A549 (cell line): ENCODE results near the gene SPEN. TPM values are rescaled to one million over a fixed set of nuclear protein-coding genes. Genes with fewer than 3 reads are reported as not detected.
"Not testable (repeated sequence)": the region's sequence is repeated elsewhere in the genome, so short reads cannot be mapped to it uniquely, and the experiment has no call there.

Experiments
- ATAC-seq, 2 experiments: fragments of 200-7000 bp in 1 of 2; fragments of >200 bp in 1 of 2; cut with Nextera tagmentation in 1 of 2; cut with Tn5 transposase in 1 of 2; 3 replicates each; pipeline versions ENCODE4 v1.8.0 to v1.9.1; 2018 to 2020; ENCODE audit warnings: mild to moderate bottlenecking in 1 of 2, moderate library complexity in 1 of 2
- CTCF ChIA-PET: fragments of 300-600 bp; sonication (Branson Sonifier 250); formaldehyde crosslinking; extraction: SDS; loops from one replicate; lab custom pipeline; 2021; ENCODE audit warnings: antibody characterized with exemption, inconsistent platforms; lab: Yijun Ruan, JAX
- POLR2A ChIA-PET: fragments of 350-600 bp; formaldehyde crosslinking; extraction: SDS; loops from one replicate; lab custom pipeline; 2021; ENCODE audit warnings: antibody characterized with exemption, inconsistent platforms; lab: Yijun Ruan, JAX
- DNase-seq, 2 experiments: peaks; one replicate each; pipeline versions ENCODE4 v3.0.0 to v3.0.0-alpha.2; 2011 to 2016; ENCODE audit warnings: low read depth in 1 of 2, low spot score in 1 of 2
- FAIRE-seq: peaks from 2 replicates; lab custom pipeline; 2011; peaks lifted over from hg19 to GRCh38; lab: Jason Lieb, UNC
- H3K27ac ChIP-seq, 2 experiments: fragments of >200 bp; sonication (Bioruptor Twin); formaldehyde crosslinking; 3 replicates each; pipeline ENCODE4 v1.5.1; 2016 to 2017
- H3K4me1 ChIP-seq: fragments of >200 bp; sonication (Bioruptor Twin); formaldehyde crosslinking; 3 replicates; pipeline ENCODE4 v1.6.1; 2016
- H3K4me2 ChIP-seq: fragments of >200 bp; sonication (Bioruptor Twin); formaldehyde crosslinking; 3 replicates; pipeline ENCODE4 v1.6.1; 2016
- H3K4me3 ChIP-seq: fragments of >200 bp; sonication (Bioruptor Twin); formaldehyde crosslinking; 3 replicates; pipeline ENCODE4 v1.5.1; 2016
- H3K9me3 ChIP-seq: fragments of >200 bp; sonication (Bioruptor Twin); formaldehyde crosslinking; 3 replicates; pipeline ENCODE4 v1.6.1; 2016
- EHMT2 ChIP-seq: fragments of 200-600 bp; sonication (generic); IDR thresholded peaks from 2 replicates; pipeline ENCODE4 v1.6.1; 2016; ENCODE audit warnings: antibody characterized with exemption, low read depth, mild to moderate bottlenecking, moderate library complexity
- EP300 ChIP-seq, 2 experiments: fragments of >200 bp; sonication (Bioruptor Twin); formaldehyde crosslinking; IDR thresholded peaks; 2 replicates in 1 of 2; 3 replicates in 1 of 2; pipeline ENCODE4 v1.6.1; 2016 to 2017
- HOXB5 ChIP-seq: fragments of 250-450 bp; sonication (Bioruptor Pico); IDR thresholded peaks from 2 replicates; pipeline ENCODE4 v1.5.0; 2020; ENCODE audit warnings: mild to moderate bottlenecking, moderate library complexity
- JUNB ChIP-seq: fragments of >200 bp; sonication (Bioruptor Twin); formaldehyde crosslinking; IDR thresholded peaks from 2 replicates; pipeline ENCODE4 v1.6.1; 2016
- KDM1A ChIP-seq: fragments of 200-600 bp; sonication (generic); IDR thresholded peaks from 2 replicates; pipeline ENCODE4 v1.6.1; 2016; ENCODE audit warnings: low read depth, mild to moderate bottlenecking
- NPAS2 ChIP-seq: fragments of 250-450 bp; sonication (Bioruptor Pico); IDR thresholded peaks from 2 replicates; pipeline ENCODE4 v1.8.0; 2022; ENCODE audit warnings: mild to moderate bottlenecking, moderate library complexity, borderline replicate concordance
- REST ChIP-seq: fragments of 200-600 bp; sonication (generic); IDR thresholded peaks from 2 replicates; pipeline ENCODE4 v1.6.1; 2016; ENCODE audit warnings: antibody characterized with exemption, mild to moderate bottlenecking, moderate library complexity
- TFCP2L1 ChIP-seq: fragments of 250-450 bp; sonication (Bioruptor Pico); IDR thresholded peaks from 2 replicates; pipeline ENCODE4 v1.5.0; 2021; ENCODE audit warnings: mild to moderate bottlenecking
- USF2 ChIP-seq: fragments of 450-650 bp; IDR thresholded peaks from 2 replicates; pipeline ENCODE4 v1.6.1; 2014; ENCODE audit warnings: antibody characterized with exemption
- WGBS: methylation state at CpG from one replicate; pipeline ENCODE4 v1.1.6; 2017; ENCODE audit errors: missing lambda C conversion rate; 5-methylcytosine and 5-hydroxymethylcytosine counted together
- polyA plus RNA-seq, 4 experiments: library from polyadenylated mRNA; depleted of rRNA in 3 of 4; stranded (reverse); fragments of >200 nt; fragmentation: RNase III in 1 of 4; extraction: RNeasy Plus Mini Kit Qiagen cat#74134 plus additional on column Dnase treatment in 1 of 4; gene quantifications; 2 replicates in 3 of 4; 3 replicates in 1 of 4; pipeline ENCODE4 v1.2.3, GENCODE V29; 2011 to 2017
- TF ChIP-seq, protein P1 (sequence below): fragments of 250-450 bp; sonication (Bioruptor Pico); IDR thresholded peaks from 2 replicates; pipeline ENCODE4 v1.5.0; 2021; ENCODE audit warnings: mild to moderate bottlenecking, moderate library complexity, borderline replicate concordance

SPEN gene
- polyA plus RNA-seq, 2 of the 4 experiments (the other 2 are of a cell fraction): 7.0 to 15.5 TPM

- ChIA-PET POLR2A (no interaction called here), CTCF (interaction anchor here (0.7 kb wide), 1 partner anchor 48 kb away, joined by 4 read pairs; no protein-coding TSS in a partner anchor)
- FAIRE-seq: no peak
- Histone ChIP-seq H3K4me3 (no peak overlapping the region), H3K4me2 (no peak overlapping the region), H3K9me3 (no peaks in the 10 kb centered on the region), H3K4me1 (peaks cover 13% of the 10 kb centered on the region; the same call in 1 of the 3 replicates), H3K27ac (no peak overlapping the region)
- no peak for DNase-seq
- no peak for ATAC-seq
- no peak for TF ChIP-seq TFCP2L1 (CRISPR knock-in tag)
- TF ChIP-seq NPAS2 (CRISPR knock-in tag): no peak
- TF ChIP-seq REST: no peak
- no peak for TF ChIP-seq EP300 (IDR thresholded peaks at IDR 0.05)
- no peak for TF ChIP-seq EHMT2
- WGBS: 76% methylated on average over 11 of the region's 11 CpGs
Observed at GRCh38 chr1:15918962-15919715, 71.6 kb downstream of the SPEN start.

GRCh38 chr1:15923241-15923640 lies 75.7 kb downstream of the SPEN start:
- ChIA-PET POLR2A (no interaction called here), CTCF (interaction anchor here (0.7 to 1.3 kb wide), 2 partner anchors 13 to 108 kb away, joined by 3 to 8 read pairs; no protein-coding TSS in a partner anchor)
- TF ChIP-seq HOXB5 (CRISPR knock-in tag): no peak
- FAIRE-seq (no peak), ATAC-seq (no peak), DNase-seq (no peak)
- 80% methylated on average over 2 of the region's 2 CpGs for WGBS
- no peak overlapping the region for H3K4me3 ChIP-seq
- H3K9me3 ChIP-seq: no peaks in the 10 kb centered on the region
- no peak overlapping the region for H3K4me2 ChIP-seq
- H3K27ac ChIP-seq: no peak overlapping the region
- peaks cover 7% of the 10 kb centered on the region; the same call in 1 of the 3 replicates for H3K4me1 ChIP-seq

DNA sequence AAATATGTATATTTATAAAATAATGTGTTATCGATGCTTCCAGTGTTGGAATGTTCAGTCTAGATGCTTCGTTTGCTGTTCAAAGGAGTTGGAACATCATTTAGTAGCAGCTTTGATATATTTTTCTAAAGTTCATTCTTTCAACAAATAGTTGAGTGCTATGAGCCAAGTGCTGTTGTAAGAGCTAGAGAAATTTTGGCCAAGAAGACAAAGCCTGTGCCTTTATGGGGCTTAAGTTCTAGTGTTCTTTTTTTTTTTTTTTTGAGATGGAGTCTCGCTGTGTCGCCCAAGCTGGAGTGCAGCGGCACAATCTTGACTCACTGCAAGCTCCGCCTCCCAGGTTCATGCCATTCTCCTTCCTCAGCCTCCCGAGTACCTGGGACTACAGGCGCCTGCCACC lies 78.9 kb downstream of the SPEN start:
- H3K27ac ChIP-seq, H3K4me3 ChIP-seq, H3K4me1 ChIP-seq, ATAC-seq, FAIRE-seq, H3K4me2 ChIP-seq, H3K9me3 ChIP-seq, DNase-seq, POLR2A ChIA-PET: not testable (repeated sequence)
- CTCF ChIA-PET: interaction anchor here (0.6 kb wide), 1 partner anchor 37 kb away, joined by 3 read pairs; no protein-coding TSS in a partner anchor
- WGBS: 86% methylated on average over 8 of the region's 8 CpGs

GRCh38 chr1:15928971-15929965 lies 81.8 kb downstream of the SPEN start:
- CTCF ChIA-PET: interaction anchor here (0.5 to 1.3 kb wide), 4 partner anchors 9 to 605 kb away, joined by 3 to 4 read pairs (median 3); no protein-coding TSS in a partner anchor
- no peak overlapping the region for H3K4me3 ChIP-seq
- H3K4me1 ChIP-seq: 0 out of 3 replicates have a peak, but pooled peaks cover 4% of the 10 kb centered on the region
- no peak for TF ChIP-seq USF2
- TF ChIP-seq HOXB5 (CRISPR knock-in tag): no peak
- no peak for TF ChIP-seq KDM1A
- TF ChIP-seq JUNB: no peak
- TF ChIP-seq, protein P1, sequence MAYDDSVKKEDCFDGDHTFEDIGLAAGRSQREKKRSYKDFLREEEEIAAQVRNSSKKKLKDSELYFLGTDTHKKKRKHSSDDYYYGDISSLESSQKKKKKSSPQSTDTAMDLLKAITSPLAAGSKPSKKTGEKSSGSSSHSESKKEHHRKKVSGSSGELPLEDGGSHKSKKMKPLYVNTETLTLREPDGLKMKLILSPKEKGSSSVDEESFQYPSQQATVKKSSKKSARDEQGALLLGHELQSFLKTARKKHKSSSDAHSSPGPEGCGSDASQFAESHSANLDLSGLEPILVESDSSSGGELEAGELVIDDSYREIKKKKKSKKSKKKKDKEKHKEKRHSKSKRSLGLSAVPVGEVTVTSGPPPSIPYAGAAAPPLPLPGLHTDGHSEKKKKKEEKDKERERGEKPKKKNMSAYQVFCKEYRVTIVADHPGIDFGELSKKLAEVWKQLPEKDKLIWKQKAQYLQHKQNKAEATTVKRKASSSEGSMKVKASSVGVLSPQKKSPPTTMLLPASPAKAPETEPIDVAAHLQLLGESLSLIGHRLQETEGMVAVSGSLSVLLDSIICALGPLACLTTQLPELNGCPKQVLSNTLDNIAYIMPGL: no peak
- POLR2A ChIA-PET: interaction anchor here (0.5 kb wide), 1 partner anchor 134 kb away, joined by 6 read pairs; no protein-coding TSS in a partner anchor
- no peak for FAIRE-seq
- no peaks in the 10 kb centered on the region for H3K9me3 ChIP-seq
- no peak for DNase-seq
- H3K27ac ChIP-seq: no peak overlapping the region
- ATAC-seq: no peak
- H3K4me2 ChIP-seq: no peak overlapping the region
- 91% methylated on average over 17 of the region's 17 CpGs for WGBS
